ENCODE data around the gene TKT. TPM values are rescaled to one million over a fixed set of nuclear protein-coding genes. Genes with fewer than 3 reads are reported as not detected.

Gene TKT
- total RNA-seq, 1 experiment from 2014 or later = 634 TPM

DNA sequence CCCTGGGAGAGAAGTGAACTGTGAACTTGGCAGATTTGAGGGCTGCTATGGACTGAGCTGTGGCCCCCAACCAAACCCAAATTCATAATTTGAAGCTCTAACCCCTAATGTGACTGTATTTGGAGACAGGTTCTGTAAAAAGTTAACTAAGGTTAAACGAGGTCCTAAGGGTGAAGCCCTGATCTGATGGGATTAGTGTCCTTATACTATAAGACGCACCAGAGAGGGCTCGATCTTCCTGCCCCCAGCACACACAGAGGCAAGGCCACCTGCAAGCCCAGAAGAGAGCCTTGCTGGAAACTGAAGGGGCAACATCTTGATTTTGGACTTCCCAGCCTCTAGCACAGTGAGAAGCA, 34.0 kb downstream of the TKT start:
- ChIA-PET POLR2A (no interaction called here), RAD21 (ENCODE audit: low non-redundant PET in 1 of 2, low total read pairs in 2 of 2, uncharacterized antibody in 2 of 2, unreplicated experiment in 2 of 2) (no interaction called here), CTCF (no interaction called here)
- H2AFZ ChIP-seq (ENCODE audit: low read depth, low read length, poor library complexity, severe bottlenecking) = no peak overlapping the region
- no TSS peak for BruUV-seq (replicated peaks)
- no peak overlapping the region for H3K27ac ChIP-seq (ENCODE audit: low read depth, low read length)
- intact Hi-C loops (cut with micrococcal nuclease) = loop anchor here (5.0 kb wide), 1 partner anchor 490 kb away; no protein-coding TSS in a partner anchor
- H3K4me1 ChIP-seq (ENCODE audit: control insufficient read depth in 1 of 2, insufficient read depth in 2 of 2, low read length in 2 of 2) = peaks cover 0 to 4% of the 10 kb centered on the region in 2 experiments; a peak in 1 of 4 replicates
- H3K9ac ChIP-seq (ENCODE audit: low read length) = no peak overlapping the region
- peaks cover 8 to 40% of the 10 kb centered on the region in 2 experiments; a peak in 3 of 4 replicates for H3K36me3 ChIP-seq (ENCODE audit: control insufficient read depth in 1 of 2, insufficient read depth in 2 of 2, low read length in 2 of 2)
- no peak overlapping the region for H3K4me3 ChIP-seq (replicated peaks in 1 of 2; ENCODE audit: low read depth in 1 of 2, low read length in 2 of 2)
- H3K9me3 ChIP-seq (ENCODE audit: control insufficient read depth in 1 of 2, insufficient read depth in 1 of 2, low read depth in 1 of 2, low read length in 2 of 2) = no peaks in the 10 kb centered on the region
- H3K27me3 ChIP-seq (ENCODE audit: insufficient read depth, low read length) = no peaks in the 10 kb centered on the region
- DNase-seq (ENCODE audit: low read depth, low spot score) (no peak), ATAC-seq (no peak)
- peaks cover 4% of the 10 kb centered on the region; the same call in 1 of the 2 replicates for H3K79me2 ChIP-seq (ENCODE audit: insufficient read depth, low read length)
- TF ChIP-seq EZH2phosphoT487 (IDR thresholded peaks at IDR 0.05; ENCODE audit: borderline replicate concordance) (no peak), TCF7L2 (IDR thresholded peaks at IDR 0.05; ENCODE audit: borderline replicate concordance, extremely low read depth, insufficient read depth, insufficient read length) (no peak), ELF1 (IDR thresholded peaks at IDR 0.05; ENCODE audit: borderline replicate concordance, low read depth) (no peak), JUND (IDR thresholded peaks at IDR 0.05) (no peak), ZBTB33 (IDR thresholded peaks at IDR 0.05; ENCODE audit: extremely low read depth, insufficient replicate concordance, low read length) (no peak), POLR2AphosphoS5 (IDR thresholded peaks at IDR 0.05; ENCODE audit: low read depth, low read length) (no peak), YY1 (IDR thresholded peaks at IDR 0.05; ENCODE audit: extremely low read depth, insufficient replicate concordance, low read depth, low read length) (no peak), EGR1 (IDR thresholded peaks at IDR 0.05; ENCODE audit: low read depth) (no peak), ZFX (IDR thresholded peaks at IDR 0.05) (no peak)
- TF ChIP-seq, protein P1, sequence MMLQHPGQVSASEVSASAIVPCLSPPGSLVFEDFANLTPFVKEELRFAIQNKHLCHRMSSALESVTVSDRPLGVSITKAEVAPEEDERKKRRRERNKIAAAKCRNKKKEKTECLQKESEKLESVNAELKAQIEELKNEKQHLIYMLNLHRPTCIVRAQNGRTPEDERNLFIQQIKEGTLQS (IDR thresholded peaks at IDR 0.05) = no peak
- no peaks in the 10 kb centered on the region for H4K20me1 ChIP-seq (ENCODE audit: insufficient read depth)
- no peak overlapping the region for H3K4me2 ChIP-seq (ENCODE audit: low read length)
- no peaks in the 10 kb centered on the region for H3K9me2 ChIP-seq (ENCODE audit: insufficient read depth)

Measured in HCT116 (cell line).